Activated CD8-positive, alpha-beta memory T cell treated with anti-CD3 and anti-CD28 coated beads, Interleukin-2, amount 10 ng/mL, durations not matched to agents 7 days and 5 days (primary cell): Measurements from ENCODE around the gene NUP98. TPM values are rescaled to one million over a fixed set of nuclear protein-coding genes. Genes with fewer than 3 reads are reported as not detected.
"Not testable (repeated sequence)": the region's sequence is repeated elsewhere in the genome, so short reads cannot be mapped to it uniquely, and the experiment has no call there.

Experiments
- ATAC-seq: fragments of 150-1000 bp; cut with Tn5 transposase; one replicate; pipeline ENCODE4 v1.10.0; 2021; ENCODE audit warnings: moderate library complexity
- CTCF ChIA-PET: fragments of 350-600 bp; sonication (Branson Sonifier 250); formaldehyde crosslinking; loops from one replicate; lab custom pipeline; 2021; ENCODE audit warnings: antibody characterized with exemption; lab: Charles Lee
- DNase-seq: peaks from one replicate; pipeline ENCODE4 v3.0.0-alpha.2; 2020
- H3K27ac Mint-ChIP-seq: one replicate; pipeline ENCODE4 v1.8.0; 2021; ENCODE audit warnings: mild to moderate bottlenecking, mixed read lengths
- H3K27me3 Mint-ChIP-seq: one replicate; pipeline ENCODE4 v1.8.0; 2021; ENCODE audit warnings: mixed read lengths
- H3K36me3 Mint-ChIP-seq: one replicate; pipeline ENCODE4 v1.8.0; 2021; ENCODE audit warnings: mild to moderate bottlenecking, mixed read lengths
- H3K4me1 Mint-ChIP-seq: one replicate; pipeline ENCODE4 v1.8.0; 2021; ENCODE audit warnings: mixed read lengths
- H3K4me3 Mint-ChIP-seq: one replicate; pipeline ENCODE4 v1.8.0; 2021; ENCODE audit warnings: mild to moderate bottlenecking, moderate library complexity, mixed read lengths
- H3K9me3 Mint-ChIP-seq: one replicate; pipeline ENCODE4 v1.8.0; 2022; ENCODE audit warnings: low read depth, mixed read lengths
- total RNA-seq, 2 experiments: library from RNA; stranded (reverse); gene quantifications; one replicate each; pipeline ENCODE4 v1.2.3, GENCODE V29; 2021

The NUP98 gene
- total RNA-seq, 2 experiments from 2014 or later = 106 to 108 TPM

GRCh38 chr11:3648843-3649242 is 148.5 kb downstream of the NUP98 start:
- H3K27ac Mint-ChIP-seq, CTCF ChIA-PET, H3K4me3 Mint-ChIP-seq, DNase-seq, H3K9me3 Mint-ChIP-seq, ATAC-seq, H3K36me3 Mint-ChIP-seq, H3K4me1 Mint-ChIP-seq: not testable (repeated sequence)
- H3K27me3 Mint-ChIP-seq = peaks cover 48% of the 10 kb centered on the region

DNA sequence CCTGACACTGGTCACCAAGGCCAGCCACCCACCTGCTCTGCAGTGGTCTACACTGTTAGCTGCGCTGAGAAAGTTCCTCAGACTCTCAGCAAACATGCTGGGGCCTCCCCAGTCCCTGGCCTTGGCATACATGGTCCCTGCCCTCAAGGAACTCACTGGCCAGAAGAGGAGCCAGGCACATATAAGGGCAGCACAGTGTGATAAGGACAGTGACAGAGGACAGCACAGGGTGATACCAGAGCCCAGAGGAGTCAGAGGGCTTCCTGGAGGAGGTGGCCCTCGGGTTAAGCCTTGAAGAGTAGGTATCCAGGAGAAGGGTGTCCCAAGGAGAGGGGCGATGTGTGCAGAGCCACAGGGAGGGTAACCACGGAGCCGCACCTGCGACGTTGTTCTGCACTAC is 151.8 kb downstream of the NUP98 start:
- Mint-ChIP-seq H3K27ac (no peak overlapping the region), H3K9me3 (no peaks in the 10 kb centered on the region), H3K4me1 (peaks cover 6% of the 10 kb centered on the region), H3K36me3 (no peaks in the 10 kb centered on the region), H3K27me3 (peaks cover 65% of the 10 kb centered on the region), H3K4me3 (no peak overlapping the region)
- no peak for DNase-seq
- CTCF ChIA-PET = no interaction called here
- no peak for ATAC-seq

DNA sequence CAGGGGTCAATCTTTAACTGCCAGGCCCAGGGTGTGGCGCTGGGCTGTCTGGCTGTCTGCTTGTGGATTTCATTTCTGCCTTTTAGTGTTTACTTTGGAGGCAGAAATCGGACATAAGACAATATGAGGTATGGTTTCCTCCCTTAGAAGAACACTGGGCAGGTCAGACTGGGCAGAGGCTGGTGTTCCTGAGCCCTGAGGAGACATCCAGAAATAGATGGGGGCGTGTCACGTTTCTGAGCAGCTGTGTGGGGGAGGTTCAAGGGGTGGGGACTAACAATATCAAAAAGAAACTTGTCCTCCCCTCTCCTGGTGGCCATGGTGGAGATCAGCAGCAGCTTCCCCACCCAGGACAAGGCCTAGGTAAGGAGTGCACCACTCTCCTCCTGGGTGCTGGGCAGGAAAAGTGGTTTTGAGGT is 152.5 kb downstream of the NUP98 start, which contains the start of gene ART1:
TSS of gene ART1 (plus strand) at position 312 of the 419 bp plus-strand sequence. CDS start 14,086 bp downstream, outside the sequence.
- Mint-ChIP-seq H3K4me3 (no peak within 1 kb of the TSS), H3K4me1 (peaks cover 6% of the 10 kb centered on the region), H3K36me3 (no peaks in the 10 kb centered on the region), H3K9me3 (no peaks in the 10 kb centered on the region), H3K27me3 (peaks cover 58% of the 10 kb centered on the region), H3K27ac (no peak within 1 kb of the TSS)
- CTCF ChIA-PET = no interaction called here
- ATAC-seq = no peak
- no peak for DNase-seq

DNA sequence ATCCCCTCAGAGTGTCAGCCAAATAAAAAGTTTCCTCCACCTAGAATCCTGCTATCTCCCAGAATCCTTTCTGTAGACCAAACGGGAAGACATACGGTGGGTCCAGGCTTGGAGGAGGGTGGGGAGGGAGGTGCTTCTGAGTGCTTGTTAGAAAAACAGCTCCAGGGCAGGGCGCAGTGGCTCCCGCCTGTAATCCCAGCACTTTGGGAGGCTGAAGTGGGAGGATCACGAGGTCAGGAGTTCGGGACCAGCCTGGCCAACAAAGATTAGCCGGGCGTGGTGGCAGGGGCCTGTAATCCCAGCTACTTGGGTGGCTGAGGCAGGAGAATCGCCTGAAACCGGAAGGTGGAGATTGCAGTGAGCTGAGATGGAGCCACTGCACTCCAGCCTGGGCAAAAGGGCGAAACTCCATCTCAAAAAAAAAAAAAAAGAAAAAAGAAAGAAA is 154.2 kb downstream of the NUP98 start:
- H3K36me3 Mint-ChIP-seq, H3K9me3 Mint-ChIP-seq, DNase-seq, ATAC-seq, H3K4me3 Mint-ChIP-seq, CTCF ChIA-PET, H3K27ac Mint-ChIP-seq, H3K4me1 Mint-ChIP-seq: not testable (repeated sequence)
- peaks cover 45% of the 10 kb centered on the region for H3K27me3 Mint-ChIP-seq

DNA sequence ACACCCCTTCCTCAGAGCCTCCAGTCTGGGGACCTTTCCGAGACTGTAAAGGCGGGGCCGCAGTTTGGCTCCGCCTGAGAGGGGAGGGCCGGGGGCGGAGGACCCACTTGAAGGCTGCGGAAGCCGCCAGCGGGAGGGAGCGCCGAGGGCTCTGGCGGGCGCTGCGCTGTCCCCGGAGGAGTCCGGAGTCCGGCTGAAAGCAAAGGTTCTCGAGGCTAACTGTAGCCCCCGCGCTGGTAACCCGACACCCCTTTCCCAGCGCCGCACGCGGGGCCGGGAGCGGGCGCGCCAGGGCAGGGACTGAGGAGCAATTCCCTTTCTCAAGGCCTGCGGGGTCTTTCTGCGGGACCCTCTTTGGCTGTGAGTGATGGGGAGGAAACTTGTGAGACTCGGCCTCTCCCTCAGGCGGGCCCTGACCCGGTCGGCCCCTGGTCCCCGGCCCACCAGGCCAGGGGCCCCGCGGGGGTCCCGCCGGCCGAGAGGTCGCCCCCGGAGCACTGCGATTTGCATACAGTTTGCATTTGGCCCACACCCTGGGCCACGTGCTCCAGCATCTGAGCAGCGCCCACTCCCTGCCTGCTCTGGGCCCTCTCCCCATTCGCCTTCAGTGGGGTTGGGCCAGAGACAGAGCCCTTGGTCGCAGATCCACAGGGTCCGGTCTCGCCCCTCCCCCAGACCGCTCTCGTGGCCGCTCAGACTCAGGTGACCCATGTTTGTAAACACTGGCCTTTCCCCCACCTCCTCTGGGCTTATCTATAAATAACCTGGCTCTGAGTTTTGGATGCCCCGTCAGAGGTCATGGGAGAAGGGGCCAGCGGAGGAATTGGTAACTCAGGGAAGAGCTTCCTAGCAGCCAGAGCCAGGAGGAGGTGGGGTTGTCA is 155.0 kb downstream of the NUP98 start:
- H3K27ac Mint-ChIP-seq = no peak overlapping the region
- CTCF ChIA-PET = no interaction called here
- H3K36me3 Mint-ChIP-seq = no peaks in the 10 kb centered on the region
- peak; percentile 62 for DNase-seq
- peak overlapping the region; percentile 9 for H3K4me3 Mint-ChIP-seq
- peaks cover 41% of the 10 kb centered on the region for H3K27me3 Mint-ChIP-seq
- no peaks in the 10 kb centered on the region for H3K9me3 Mint-ChIP-seq
- peaks cover 6% of the 10 kb centered on the region for H3K4me1 Mint-ChIP-seq
- peak; percentile 83 for ATAC-seq

- Mint-ChIP-seq H3K36me3 (no peaks in the 10 kb centered on the region), H3K4me3 (peak within 1 kb of the TSS; percentile 13), H3K4me1 (peaks cover 6% of the 10 kb centered on the region), H3K9me3 (no peaks in the 10 kb centered on the region), H3K27ac (no peak within 1 kb of the TSS), H3K27me3 (peaks cover 41% of the 10 kb centered on the region)
- DNase-seq = no peak
- CTCF ChIA-PET = no interaction called here
- ATAC-seq = no peak
Measured at GRCh38 chr11:3641701-3642070, 155.7 kb downstream of the NUP98 start, which contains the start of gene ART5. TSS of gene ART5 (minus strand) at chr11:3641992. CDS start at chr11:3641862, 130 bp downstream.

DNA sequence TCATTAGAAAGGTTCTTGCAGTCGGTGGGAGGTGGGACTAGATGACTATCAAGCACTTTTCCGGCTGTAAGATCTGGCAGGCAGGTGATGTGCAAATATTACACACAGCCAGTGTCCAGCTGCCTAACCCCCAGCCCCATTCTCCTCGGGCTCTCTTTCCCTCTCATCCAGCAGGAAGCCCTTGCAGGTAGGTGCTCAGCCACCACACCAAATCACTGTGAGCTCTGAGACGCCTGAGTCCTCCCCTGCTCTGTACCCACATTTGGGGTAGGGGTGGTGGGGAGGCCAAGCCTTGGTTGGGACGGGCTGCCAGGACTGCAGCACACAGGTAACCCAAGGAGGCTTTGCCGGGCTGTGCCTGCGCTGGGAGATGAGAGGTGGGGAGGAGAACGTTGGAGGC is 156.2 kb downstream of the NUP98 start:
- H3K27me3 Mint-ChIP-seq = peaks cover 39% of the 10 kb centered on the region
- CTCF ChIA-PET = no interaction called here
- H3K4me3 Mint-ChIP-seq = peak overlapping the region; percentile 13
- no peak for ATAC-seq
- no peaks in the 10 kb centered on the region for H3K9me3 Mint-ChIP-seq
- no peak for DNase-seq
- no peaks in the 10 kb centered on the region for H3K36me3 Mint-ChIP-seq
- H3K27ac Mint-ChIP-seq = no peak overlapping the region
- peaks cover 6% of the 10 kb centered on the region for H3K4me1 Mint-ChIP-seq

- CTCF ChIA-PET = no interaction called here
- Mint-ChIP-seq H3K27me3 (peaks cover 35% of the 10 kb centered on the region), H3K4me1 (peaks cover 6% of the 10 kb centered on the region), H3K4me3 (no peak overlapping the region), H3K9me3 (no peaks in the 10 kb centered on the region), H3K27ac (no peak overlapping the region), H3K36me3 (no peaks in the 10 kb centered on the region)
- DNase-seq = no peak
- ATAC-seq = no peak
Measured at GRCh38 chr11:3639841-3640240, 157.5 kb downstream of the NUP98 start.

- H3K4me3 Mint-ChIP-seq = no peak overlapping the region
- H3K36me3 Mint-ChIP-seq = no peaks in the 10 kb centered on the region
- DNase-seq (no peak), ATAC-seq (no peak)
- peaks cover 23% of the 10 kb centered on the region for H3K27me3 Mint-ChIP-seq
- CTCF ChIA-PET = no interaction called here
- peaks cover 6% of the 10 kb centered on the region for H3K4me1 Mint-ChIP-seq
- no peaks in the 10 kb centered on the region for H3K9me3 Mint-ChIP-seq
- H3K27ac Mint-ChIP-seq = no peak overlapping the region
Measured at GRCh38 chr11:3638513-3638912, 158.8 kb downstream of the NUP98 start.

DNA sequence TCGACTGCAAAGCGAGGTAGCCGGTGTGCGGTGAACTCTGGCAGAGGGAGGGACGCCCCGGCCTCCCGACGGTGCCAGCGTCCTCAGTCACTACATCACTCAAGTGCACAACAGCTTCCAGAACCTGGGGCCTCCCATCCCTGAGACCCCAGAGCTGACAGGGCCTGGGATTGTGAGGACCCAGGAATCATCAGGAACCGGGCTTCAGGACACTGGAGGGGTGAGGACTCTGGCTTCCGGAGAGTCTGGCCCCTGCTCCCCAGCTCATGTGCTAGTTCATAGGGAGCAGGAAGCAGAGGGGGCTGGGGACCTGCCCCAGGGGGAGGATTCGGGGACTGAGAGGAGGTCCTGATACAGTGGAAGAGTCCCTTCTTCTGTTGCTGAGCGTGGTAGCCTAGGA is 160.2 kb downstream of the NUP98 start:
- Mint-ChIP-seq H3K4me1 (peaks cover 3% of the 10 kb centered on the region), H3K4me3 (no peak overlapping the region), H3K36me3 (no peaks in the 10 kb centered on the region), H3K27me3 (peaks cover 12% of the 10 kb centered on the region), H3K9me3 (no peaks in the 10 kb centered on the region), H3K27ac (no peak overlapping the region)
- ATAC-seq = no peak
- no peak for DNase-seq
- CTCF ChIA-PET = no interaction called here

DNA sequence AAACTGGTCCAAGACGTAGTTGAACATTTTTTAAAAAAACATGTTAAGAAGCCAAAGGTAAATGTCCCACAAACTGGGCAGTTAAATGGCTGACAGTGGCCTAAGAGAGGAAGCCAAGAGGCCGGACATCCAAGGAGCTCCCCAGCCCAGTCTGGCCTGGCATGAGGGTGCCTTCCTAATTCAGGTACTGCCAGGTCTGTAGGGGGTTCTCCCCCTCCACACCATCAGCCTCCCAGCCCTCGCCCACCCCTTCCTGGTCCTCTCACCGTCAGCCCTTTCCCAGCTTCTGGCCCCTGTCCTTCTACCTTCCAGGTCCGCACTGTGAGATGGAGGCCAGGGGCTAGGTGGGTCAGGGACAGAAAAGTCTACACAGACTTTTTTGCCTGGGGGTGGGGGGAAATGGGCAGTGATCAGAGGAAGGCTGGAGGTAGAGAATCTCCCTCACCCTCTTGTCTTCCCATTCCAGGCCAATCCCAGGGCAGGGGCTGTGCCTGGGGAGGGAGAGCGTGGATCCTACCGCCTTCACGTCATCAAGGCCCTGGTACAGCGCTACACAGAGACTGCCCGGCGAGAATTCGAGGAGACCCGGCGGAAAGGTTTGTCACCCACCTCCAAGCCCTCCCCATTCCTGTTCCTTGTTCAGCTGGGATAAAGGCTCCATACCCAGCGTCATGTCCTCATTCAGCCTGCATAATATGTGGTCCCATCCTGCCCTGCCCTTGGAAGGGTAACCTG is 161.5 kb downstream of the NUP98 start:
- Mint-ChIP-seq H3K27ac (no peak overlapping the region), H3K9me3 (no peaks in the 10 kb centered on the region), H3K27me3 (peaks cover 4% of the 10 kb centered on the region), H3K4me3 (no peak overlapping the region), H3K4me1 (no peaks in the 10 kb centered on the region), H3K36me3 (no peaks in the 10 kb centered on the region)
- DNase-seq (no peak), ATAC-seq (no peak)
- CTCF ChIA-PET = no interaction called here

DNA sequence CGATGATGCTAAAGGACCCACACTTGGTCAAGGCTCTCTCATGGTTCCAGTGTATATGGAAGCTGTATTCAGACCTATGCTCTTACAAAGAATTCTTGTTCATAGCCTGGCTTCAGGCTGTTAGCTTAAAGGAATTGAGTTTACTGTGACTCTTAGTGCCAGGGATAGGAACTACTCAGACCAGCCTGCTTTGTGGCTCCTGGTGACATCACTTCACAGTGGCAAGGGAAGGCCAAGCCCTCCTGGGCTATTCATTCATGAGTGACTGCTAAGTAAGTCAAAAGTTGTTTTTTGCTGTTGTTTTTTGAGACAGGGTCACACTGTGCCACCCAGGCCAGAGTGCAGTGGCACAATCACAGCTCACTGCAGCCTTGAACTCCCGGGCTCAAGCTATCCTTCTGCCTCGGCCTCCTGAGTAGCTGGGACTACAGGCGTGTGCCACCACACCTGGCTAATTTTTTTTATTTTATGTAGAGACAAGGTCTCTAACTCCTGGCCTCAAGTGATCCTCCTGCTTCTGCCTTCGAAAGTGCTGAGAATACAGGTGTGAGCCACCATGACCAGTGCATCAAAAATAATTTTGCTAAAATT is 165.2 kb downstream of the NUP98 start:
- ATAC-seq (no peak), DNase-seq (no peak)
- Mint-ChIP-seq H3K27me3 (no peaks in the 10 kb centered on the region), H3K36me3 (no peaks in the 10 kb centered on the region), H3K9me3 (no peaks in the 10 kb centered on the region), H3K27ac (no peak overlapping the region), H3K4me1 (no peaks in the 10 kb centered on the region), H3K4me3 (no peak overlapping the region)
- CTCF ChIA-PET = no interaction called here

DNA sequence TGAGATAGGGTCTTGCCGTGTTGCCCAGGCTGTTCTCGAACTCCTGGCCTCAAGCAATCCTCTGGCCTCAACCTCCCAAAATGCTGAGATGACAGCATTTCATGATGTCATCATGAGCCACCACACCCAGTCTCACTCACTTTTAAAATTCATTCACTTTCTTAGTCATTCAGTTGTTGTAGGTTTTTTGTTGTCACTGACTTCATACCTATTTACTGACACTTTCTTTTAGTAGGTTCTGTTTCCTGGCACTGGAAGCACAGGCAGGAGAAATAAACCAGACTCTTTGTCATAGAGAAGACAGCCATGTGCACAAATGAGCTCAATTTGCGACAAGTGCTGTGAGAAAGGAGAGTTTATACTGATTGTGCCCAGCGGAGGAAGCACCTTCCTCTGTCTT is 166.0 kb downstream of the NUP98 start:
- H3K4me3 Mint-ChIP-seq = no peak overlapping the region
- H3K27ac Mint-ChIP-seq = no peak overlapping the region
- ATAC-seq = no peak
- H3K4me1 Mint-ChIP-seq = no peaks in the 10 kb centered on the region
- CTCF ChIA-PET = no interaction called here
- DNase-seq = no peak
- no peaks in the 10 kb centered on the region for H3K36me3 Mint-ChIP-seq
- H3K9me3 Mint-ChIP-seq = no peaks in the 10 kb centered on the region
- H3K27me3 Mint-ChIP-seq = no peaks in the 10 kb centered on the region
